ENCODE data around the gene NME2.

The NME2 gene

GRCh38 chr17:51133365-51133764 is 32.8 kb upstream of the NME2 start:
- Histone ChIP-seq H3K9ac (ENCODE audit: low read depth, low read length) (no peak overlapping the region), H3K4me3 (ENCODE audit: low read depth in 1 of 2, low read length in 2 of 2) (no peak overlapping the region), H3K4me2 (ENCODE audit: insufficient read depth, low read length) (no peak overlapping the region), H3K36me3 (ENCODE audit: insufficient read depth, low read length) (no peaks in the 10 kb centered on the region), H2AFZ (ENCODE audit: low read depth, low read length) (no peak overlapping the region), H3K27me3 (ENCODE audit: insufficient read depth, low read length, poor library complexity) (no peaks in the 10 kb centered on the region), H3K79me2 (ENCODE audit: insufficient read depth, low read length) (no peaks in the 10 kb centered on the region), H3K4me1 (ENCODE audit: insufficient read depth, low read length) (no peaks in the 10 kb centered on the region), H4K20me1 (ENCODE audit: insufficient read depth, low read length) (no peaks in the 10 kb centered on the region), H3K9me3 (ENCODE audit: insufficient read depth, low read length, severe bottlenecking) (no peaks in the 10 kb centered on the region), H3K27ac (ENCODE audit: low read length) (no peak overlapping the region)
- ATAC-seq (ENCODE audit: insufficient read depth, low read depth) (no peak), DNase-seq (no peak)
- no peak for TF ChIP-seq CTCF (IDR thresholded peaks at IDR 0.05; ENCODE audit: borderline replicate concordance, extremely low read depth, low read length, poor library complexity, severe bottlenecking)

- H3K4me3 ChIP-seq (ENCODE audit: low read depth in 1 of 2, low read length in 2 of 2), result no peak overlapping the region
- no peaks in the 10 kb centered on the region for H3K36me3 ChIP-seq (ENCODE audit: insufficient read depth, low read length)
- no peaks in the 10 kb centered on the region for H4K20me1 ChIP-seq (ENCODE audit: insufficient read depth, low read length)
- DNase-seq, result no peak
- no peaks in the 10 kb centered on the region for H3K4me1 ChIP-seq (ENCODE audit: insufficient read depth, low read length)
- H3K9me3 ChIP-seq (ENCODE audit: insufficient read depth, low read length, severe bottlenecking), result no peaks in the 10 kb centered on the region
- no peak overlapping the region for H3K9ac ChIP-seq (ENCODE audit: low read depth, low read length)
- H3K4me2 ChIP-seq (ENCODE audit: insufficient read depth, low read length), result no peak overlapping the region
- no peak overlapping the region for H2AFZ ChIP-seq (ENCODE audit: low read depth, low read length)
- H3K27ac ChIP-seq (ENCODE audit: low read length), result no peak overlapping the region
- H3K79me2 ChIP-seq (ENCODE audit: insufficient read depth, low read length), result no peaks in the 10 kb centered on the region
- no peaks in the 10 kb centered on the region for H3K27me3 ChIP-seq (ENCODE audit: insufficient read depth, low read length, poor library complexity)
- no peak for ATAC-seq (ENCODE audit: insufficient read depth, low read depth)
- no peak for TF ChIP-seq CTCF (IDR thresholded peaks at IDR 0.05; ENCODE audit: borderline replicate concordance, extremely low read depth, low read length, poor library complexity, severe bottlenecking)
- TF ChIP-seq EZH2 (IDR thresholded peaks at IDR 0.05; ENCODE audit: borderline replicate concordance, low read depth, low read length, severe bottlenecking), result no peak
Observed at GRCh38 chr17:51135956-51136355, 30.3 kb upstream of the NME2 start.

GRCh38 chr17:51142597-51142996 is 23.6 kb upstream of the NME2 start:
- H3K79me2 ChIP-seq (ENCODE audit: insufficient read depth, low read length), result no peaks in the 10 kb centered on the region
- no peaks in the 10 kb centered on the region for H3K36me3 ChIP-seq (ENCODE audit: insufficient read depth, low read length)
- no peaks in the 10 kb centered on the region for H3K9me3 ChIP-seq (ENCODE audit: insufficient read depth, low read length, severe bottlenecking)
- no peak overlapping the region for H3K4me3 ChIP-seq (ENCODE audit: low read depth in 1 of 2, low read length in 2 of 2)
- no peak for ATAC-seq (ENCODE audit: insufficient read depth, low read depth)
- H2AFZ ChIP-seq (ENCODE audit: low read depth, low read length), result no peak overlapping the region
- no peak overlapping the region for H3K4me2 ChIP-seq (ENCODE audit: insufficient read depth, low read length)
- no peak for DNase-seq
- no peaks in the 10 kb centered on the region for H4K20me1 ChIP-seq (ENCODE audit: insufficient read depth, low read length)
- no peaks in the 10 kb centered on the region for H3K27me3 ChIP-seq (ENCODE audit: insufficient read depth, low read length, poor library complexity)
- no peak overlapping the region for H3K27ac ChIP-seq (ENCODE audit: low read length)
- H3K9ac ChIP-seq (ENCODE audit: low read depth, low read length), result no peak overlapping the region
- no peaks in the 10 kb centered on the region for H3K4me1 ChIP-seq (ENCODE audit: insufficient read depth, low read length)
- TF ChIP-seq CTCF (IDR thresholded peaks at IDR 0.05; ENCODE audit: borderline replicate concordance, extremely low read depth, low read length, poor library complexity, severe bottlenecking) (no peak), EZH2 (IDR thresholded peaks at IDR 0.05; ENCODE audit: borderline replicate concordance, low read depth, low read length, severe bottlenecking) (no peak)

All from DND-41 (cell line).